LNCAP (cell line): Measurements from ENCODE around the gene TLR5.
A peak's percentile ranks its signal among the peaks of the same experiment; 100 is the strongest.

ENCODE experiments used
- CTCF ChIP-seq: fragments of 450-650 bp; IDR thresholded peaks from 2 replicates; pipeline ENCODE4 v1.5.1; 2017; ENCODE audit warnings: mild to moderate bottlenecking

Gene TLR5

GRCh38 chr1:223179786-223180185 is 36.7 kb upstream of the TLR5 start:
- no peak for TF ChIP-seq CTCF

GRCh38 chr1:223179280-223179679 is 36.2 kb upstream of the TLR5 start:
- TF ChIP-seq CTCF = no peak

GRCh38 chr1:223177681-223178080 is 34.6 kb upstream of the TLR5 start:
- TF ChIP-seq CTCF = no peak

- no peak for TF ChIP-seq CTCF
Observed at GRCh38 chr1:223176437-223176836, 33.4 kb upstream of the TLR5 start.

GRCh38 chr1:223175633-223176032 is 32.6 kb upstream of the TLR5 start:
- no peak for TF ChIP-seq CTCF

- peak; percentile 47; the same call in 1 of the 2 replicates for TF ChIP-seq CTCF
Observed at GRCh38 chr1:223175032-223175431, 32.0 kb upstream of the TLR5 start.

- TF ChIP-seq CTCF = no peak
Observed at GRCh38 chr1:223161321-223161720, 18.3 kb upstream of the TLR5 start.

GRCh38 chr1:223156343-223156742 is 13.3 kb upstream of the TLR5 start:
- TF ChIP-seq CTCF = no peak
